NT2/D1 (cell line): ENCODE measurements around the gene FUBP3.

Source experiments
- DNase-seq: peaks from one replicate; pipeline ENCODE4 v3.0.0-alpha.2; 2011; ENCODE audit warnings: low read depth, low spot score
- H3K27me3 ChIP-seq: 2 replicates; pipeline ENCODE4 v1.6.0; 2011; ENCODE audit warnings: mild to moderate bottlenecking; ENCODE audit not compliant: insufficient read length, insufficient read depth
- H3K36me3 ChIP-seq: 2 replicates; pipeline ENCODE4 v1.6.1; 2011; ENCODE audit warnings: mild to moderate bottlenecking, low read length, mixed read lengths; ENCODE audit not compliant: insufficient read depth, insufficient read length
- H3K4me1 ChIP-seq: 2 replicates; pipeline ENCODE4 v1.5.1; 2011; ENCODE audit not compliant: insufficient read depth, insufficient read length
- H3K4me3 ChIP-seq: 2 replicates; pipeline ENCODE4 v1.5.1; 2011; ENCODE audit warnings: low read depth; ENCODE audit not compliant: insufficient read length
- H3K9ac ChIP-seq: 2 replicates; pipeline ENCODE4 v1.6.0; 2011; ENCODE audit warnings: low read depth; ENCODE audit not compliant: insufficient read length
- H3K9me3 ChIP-seq: 2 replicates; pipeline ENCODE4 v1.5.1; 2011; ENCODE audit warnings: mild to moderate bottlenecking, low read length; ENCODE audit not compliant: insufficient read depth
- SUZ12 ChIP-seq: IDR thresholded peaks from 2 replicates; pipeline ENCODE4 v1.6.1; 2011; ENCODE audit not compliant: insufficient read length, insufficient read depth; ENCODE audit errors: extremely low read depth
- YY1 ChIP-seq: IDR thresholded peaks from 2 replicates; pipeline ENCODE4 v1.6.1; 2011; ENCODE audit not compliant: insufficient read length, insufficient read depth
- ZNF274 ChIP-seq: IDR thresholded peaks from 2 replicates; pipeline ENCODE4 v1.6.1; 2011; ENCODE audit warnings: mild to moderate bottlenecking, low read depth, low read length

Gene FUBP3

DNA sequence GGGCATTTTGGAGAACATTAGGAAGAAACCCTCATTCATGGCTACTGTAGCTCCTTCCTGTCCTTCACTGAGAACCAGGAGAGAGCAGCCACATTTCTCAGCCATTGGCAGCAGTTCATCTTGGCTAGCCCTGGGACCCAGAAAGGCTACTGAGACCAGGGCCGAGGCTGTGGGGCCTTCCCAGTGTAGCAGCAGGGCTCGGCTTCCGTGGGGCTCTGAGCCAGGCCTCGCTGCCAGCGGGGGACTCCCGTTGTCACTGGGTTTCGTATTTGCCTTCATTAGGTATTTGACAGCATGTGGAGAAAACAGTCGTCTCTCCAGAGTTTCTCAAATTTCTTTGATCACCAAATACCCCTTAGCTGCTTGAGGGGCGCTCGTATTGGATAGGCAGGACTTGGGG, 47.7 kb downstream of the FUBP3 start:
- TF ChIP-seq YY1 (no peak), SUZ12 (no peak), ZNF274 (no peak)
- peaks cover 29% of the 10 kb centered on the region for H3K4me1 ChIP-seq
- no peak for DNase-seq
- H3K9me3 ChIP-seq: no peaks in the 10 kb centered on the region
- peaks cover 96% of the 10 kb centered on the region for H3K36me3 ChIP-seq
- H3K9ac ChIP-seq: no peak overlapping the region
- H3K4me3 ChIP-seq: no peak overlapping the region
- no peaks in the 10 kb centered on the region for H3K27me3 ChIP-seq

DNA sequence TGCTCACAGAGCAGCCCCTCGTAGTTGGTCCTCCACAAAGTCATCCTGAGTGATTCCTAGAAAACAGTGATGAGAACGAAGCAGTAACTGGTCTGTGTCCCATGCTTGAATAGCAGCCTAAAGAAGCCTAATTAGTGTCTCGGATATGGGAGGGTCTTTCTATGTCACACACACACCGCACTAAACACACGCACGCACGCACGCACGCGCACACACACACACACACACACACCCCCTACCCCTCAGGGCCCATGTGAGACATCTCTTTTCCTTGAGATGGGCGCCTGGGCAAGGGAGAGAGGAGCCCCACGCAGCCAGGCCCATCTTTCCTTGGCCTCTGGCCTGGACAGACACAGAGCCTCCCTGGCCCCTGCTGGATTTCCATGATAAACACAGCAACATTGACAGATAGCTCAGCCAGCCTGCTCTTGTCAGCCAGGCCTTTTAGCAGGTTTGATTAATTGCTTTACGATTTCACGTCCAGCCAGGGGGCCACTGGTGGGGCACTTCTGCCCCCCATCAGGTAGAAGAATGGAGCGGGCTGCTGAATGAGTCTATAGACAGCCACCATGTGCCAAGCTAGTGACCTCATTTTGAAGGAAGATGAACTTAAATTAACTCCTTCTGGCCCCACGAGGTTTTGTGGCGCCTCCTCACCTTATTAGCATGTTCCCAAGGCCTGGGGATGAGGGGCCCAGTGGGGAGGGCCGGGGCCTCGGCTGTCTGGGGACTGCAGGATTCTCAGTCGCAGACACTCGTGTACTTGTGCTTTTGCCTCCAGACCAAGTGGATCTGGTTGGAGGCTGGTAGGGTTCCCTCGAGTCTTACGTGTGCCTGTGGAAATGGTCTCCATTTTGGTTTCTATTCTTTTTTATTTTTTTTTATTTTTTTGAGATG, 48.8 kb downstream of the FUBP3 start:
- TF ChIP-seq YY1: no peak
- TF ChIP-seq SUZ12: no peak
- TF ChIP-seq ZNF274: no peak
- no peak for DNase-seq
- no peaks in the 10 kb centered on the region for H3K9me3 ChIP-seq
- H3K9ac ChIP-seq: no peak overlapping the region
- H3K36me3 ChIP-seq: peaks cover 98% of the 10 kb centered on the region
- peaks cover 33% of the 10 kb centered on the region for H3K4me1 ChIP-seq
- H3K4me3 ChIP-seq: no peak overlapping the region
- no peaks in the 10 kb centered on the region for H3K27me3 ChIP-seq

DNA sequence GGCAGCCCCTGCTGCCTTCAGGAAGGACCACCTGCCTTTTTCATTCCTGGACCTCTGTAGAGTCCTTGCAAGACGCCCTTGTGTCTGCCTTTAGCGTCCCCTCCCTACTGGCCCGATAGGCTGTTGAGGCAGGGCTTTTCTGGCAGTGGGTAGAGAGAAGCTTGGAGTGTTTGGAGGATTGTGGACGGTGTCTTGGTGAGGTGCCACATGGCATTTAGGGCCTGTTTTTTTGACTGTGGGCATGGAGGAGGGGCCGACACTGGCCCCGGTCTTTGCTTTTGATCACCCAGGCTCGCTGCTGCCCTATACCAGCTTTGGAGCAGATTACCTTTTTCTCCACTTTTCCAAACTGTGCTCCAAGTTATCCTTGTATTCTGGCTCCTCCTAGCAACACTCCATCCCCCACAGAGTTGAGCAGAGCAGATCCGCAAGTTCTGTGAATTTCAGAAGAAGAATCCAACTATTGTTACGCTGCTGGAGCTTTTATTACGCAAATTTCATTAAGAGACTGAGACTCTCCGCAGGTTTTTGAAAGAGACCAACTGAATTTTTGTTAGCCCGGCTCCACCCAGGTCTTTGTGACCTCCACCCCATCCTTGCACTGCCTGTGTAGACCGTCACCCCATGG, 50.2 kb downstream of the FUBP3 start:
- Histone ChIP-seq H3K4me1 (peaks cover 33% of the 10 kb centered on the region), H3K4me3 (no peak overlapping the region), H3K9ac (no peak overlapping the region), H3K36me3 (peaks cover 98% of the 10 kb centered on the region), H3K9me3 (no peaks in the 10 kb centered on the region), H3K27me3 (no peaks in the 10 kb centered on the region)
- DNase-seq: peak; percentile 56
- TF ChIP-seq SUZ12: no peak

DNA sequence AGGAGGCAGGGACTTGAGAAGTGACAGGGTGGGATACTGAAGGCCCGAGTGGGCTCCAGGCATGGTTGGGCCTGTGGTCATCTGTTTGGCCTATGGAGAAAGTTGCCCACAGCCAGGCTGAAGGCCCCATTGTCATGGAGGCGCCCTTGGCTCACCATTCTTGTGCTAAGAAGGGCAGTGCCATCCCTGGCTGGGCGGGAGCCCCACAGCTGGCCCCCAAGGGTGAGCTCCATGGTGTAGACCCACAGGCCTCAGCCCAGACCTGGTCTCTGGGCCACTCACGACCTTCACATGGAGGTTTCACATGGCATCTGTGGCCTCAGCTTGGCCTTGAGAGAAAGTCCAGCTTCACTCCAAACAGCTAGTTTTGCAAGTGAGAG, 50.7 kb downstream of the FUBP3 start:
- Histone ChIP-seq H3K4me3 (no peak overlapping the region), H3K4me1 (peaks cover 33% of the 10 kb centered on the region), H3K36me3 (peaks cover 98% of the 10 kb centered on the region), H3K9ac (no peak overlapping the region), H3K9me3 (no peaks in the 10 kb centered on the region), H3K27me3 (no peaks in the 10 kb centered on the region)
- DNase-seq: no peak
- TF ChIP-seq ZNF274: no peak
- no peak for TF ChIP-seq SUZ12
- TF ChIP-seq YY1: no peak

DNA sequence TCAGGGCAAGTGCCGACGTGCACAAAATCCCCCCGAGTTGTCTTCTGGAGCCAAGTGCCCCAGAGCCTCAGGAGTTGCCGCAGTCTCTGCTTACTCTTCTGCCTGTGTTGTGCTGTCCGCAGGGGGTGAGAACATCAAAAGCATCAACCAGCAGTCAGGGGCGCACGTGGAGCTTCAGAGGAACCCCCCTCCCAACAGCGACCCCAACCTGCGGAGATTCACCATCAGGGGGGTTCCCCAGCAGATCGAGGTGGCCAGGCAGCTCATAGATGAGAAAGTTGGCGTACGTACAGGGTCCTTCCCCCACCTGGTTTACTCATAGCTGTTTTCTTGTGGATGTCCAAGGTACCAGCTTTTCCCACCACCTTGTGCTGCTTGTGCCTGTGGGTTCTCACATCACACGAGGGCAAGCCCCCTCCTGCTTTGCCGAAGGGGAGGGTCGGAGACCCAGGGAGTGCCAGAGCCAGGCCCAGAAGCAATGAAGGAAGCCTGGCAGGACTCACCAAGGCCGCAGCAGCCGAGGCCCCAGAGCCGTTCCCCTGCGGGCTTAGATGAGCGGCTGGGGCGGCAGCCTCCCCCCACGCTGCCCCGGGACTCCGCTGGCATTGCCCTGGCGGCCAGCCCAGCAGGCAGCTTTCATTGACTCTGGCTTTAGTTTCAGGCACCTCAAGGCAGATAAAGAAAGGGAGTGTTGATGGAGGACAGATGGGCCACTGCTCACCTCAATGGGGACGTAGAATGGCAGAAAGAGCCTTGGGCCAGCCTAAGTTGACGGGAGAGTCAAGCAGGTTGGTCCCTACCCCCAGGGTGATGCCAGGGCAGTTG, 51.3 kb downstream of the FUBP3 start:
- Histone ChIP-seq H3K4me3 (no peak overlapping the region), H3K36me3 (peaks cover 96% of the 10 kb centered on the region)
- TF ChIP-seq YY1: no peak
- TF ChIP-seq SUZ12: no peak
- no peak for TF ChIP-seq ZNF274

DNA sequence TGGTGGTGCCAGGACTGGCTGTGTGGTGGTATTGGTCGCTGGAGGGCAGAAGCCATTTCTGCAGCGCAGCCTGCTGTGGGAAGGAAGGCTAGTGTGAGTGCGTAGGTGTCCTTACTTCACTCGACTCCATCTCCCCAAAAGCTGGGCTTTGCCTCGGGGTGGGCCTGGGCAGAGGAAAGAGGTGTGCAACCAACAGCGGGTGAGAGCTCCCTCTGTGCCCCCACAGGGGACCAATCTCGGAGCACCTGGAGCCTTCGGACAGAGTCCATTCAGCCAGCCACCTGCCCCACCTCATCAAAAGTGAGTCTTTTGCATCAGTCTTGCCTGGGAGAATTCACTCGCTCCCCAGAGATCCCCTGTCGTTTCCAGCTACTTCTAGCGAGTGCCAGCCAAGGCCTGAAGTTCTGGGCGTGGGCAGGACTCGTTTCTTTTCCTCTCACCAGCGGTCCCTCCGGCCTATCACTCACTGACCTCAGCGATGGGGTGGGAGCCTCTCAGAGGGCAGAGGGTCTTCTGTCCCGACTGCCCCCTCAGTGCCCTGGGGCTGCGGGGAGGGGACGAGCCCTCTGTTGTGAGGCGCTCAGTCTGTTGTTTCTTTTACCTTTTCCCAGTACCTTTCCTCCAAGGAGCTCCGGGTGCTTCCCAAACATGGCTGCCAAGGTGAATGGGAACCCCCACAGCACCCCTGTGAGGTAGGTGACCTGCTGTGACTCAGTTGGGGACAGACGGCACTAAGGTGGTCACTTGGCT, 52.1 kb downstream of the FUBP3 start:
- peaks cover 30% of the 10 kb centered on the region for H3K4me1 ChIP-seq
- H3K27me3 ChIP-seq: no peaks in the 10 kb centered on the region
- H3K36me3 ChIP-seq: peaks cover 96% of the 10 kb centered on the region
- no peak overlapping the region for H3K9ac ChIP-seq
- TF ChIP-seq SUZ12 (no peak), ZNF274 (no peak), YY1 (no peak)
- no peak for DNase-seq
- H3K4me3 ChIP-seq: no peak overlapping the region
- H3K9me3 ChIP-seq: no peaks in the 10 kb centered on the region

More for the DNA sequence above, 51.3 kb downstream of the FUBP3 start:
- no peak for DNase-seq
- H3K9ac ChIP-seq: no peak overlapping the region
- no peaks in the 10 kb centered on the region for H3K9me3 ChIP-seq
- H3K4me1 ChIP-seq: peaks cover 32% of the 10 kb centered on the region
- no peaks in the 10 kb centered on the region for H3K27me3 ChIP-seq
